CMK (cell line): Measurements from ENCODE around the gene KIRREL3.
A peak's percentile ranks its signal among the peaks of the same experiment; 100 is the strongest.

Experiments used
- DNase-seq: peaks from one replicate; pipeline ENCODE4 v3.0.0-alpha.2; 2010; ENCODE audit warnings: low read depth

The KIRREL3 gene

DNA sequence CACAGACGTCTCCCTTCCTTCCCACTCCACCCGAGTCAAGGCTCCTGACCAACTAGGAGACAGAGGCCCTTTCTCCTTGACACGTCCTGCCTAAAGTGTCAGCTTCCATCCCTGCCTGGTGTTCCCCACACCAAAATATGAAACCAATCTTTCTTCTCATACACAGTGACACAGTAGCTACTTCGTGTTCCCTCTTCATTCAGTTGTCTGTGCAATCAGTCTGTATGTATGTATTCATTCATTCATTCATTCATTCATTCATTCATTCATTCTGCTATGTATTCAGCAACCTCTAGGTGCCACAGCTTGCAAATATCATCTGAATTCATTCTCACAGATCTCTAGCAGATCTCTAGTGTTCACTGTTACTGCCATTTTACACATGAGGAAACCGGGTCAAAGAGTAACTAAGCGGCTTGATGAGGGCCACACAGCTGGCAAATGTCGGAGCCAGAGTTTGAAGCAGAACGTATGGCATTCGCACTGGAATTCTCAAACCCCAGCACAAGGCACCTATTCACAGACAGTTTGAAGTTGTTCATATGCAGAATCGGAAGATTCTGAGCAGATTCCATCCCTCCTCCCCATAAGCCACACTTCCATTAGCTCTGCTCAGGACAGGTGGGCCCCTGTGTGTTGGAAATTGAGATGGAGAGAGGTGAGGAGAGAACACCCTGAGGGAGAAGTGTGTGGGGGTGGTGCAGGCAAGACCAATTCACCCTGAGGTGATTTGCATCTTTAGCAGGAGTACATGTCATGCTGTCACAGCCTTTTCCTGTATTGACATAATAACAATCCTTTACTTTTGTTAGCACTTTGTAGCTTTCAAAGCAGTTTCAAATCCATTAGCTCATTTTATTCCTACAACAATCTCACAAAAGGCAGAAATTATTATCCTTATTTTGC lies 369.4 kb downstream of the KIRREL3 start:
- no peak for DNase-seq

DNA sequence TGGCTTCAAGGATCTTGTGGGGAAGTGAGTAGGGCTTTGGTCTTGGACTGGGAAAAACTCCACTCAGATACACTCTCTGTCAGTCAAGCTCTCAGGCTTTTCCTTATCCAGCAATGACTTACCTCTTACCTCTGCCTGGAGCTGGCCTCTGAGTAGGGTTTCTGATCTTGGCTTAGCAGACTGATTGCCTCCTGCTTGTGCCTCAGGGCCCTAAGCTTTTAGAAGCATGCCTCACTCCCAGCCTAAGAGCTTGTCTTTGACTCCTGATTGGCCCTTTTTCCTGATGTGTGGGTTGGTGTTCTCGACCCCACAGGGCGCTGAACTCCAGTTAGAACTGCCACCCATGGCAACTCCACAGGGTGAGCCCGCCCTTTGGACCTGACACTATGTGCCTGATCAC lies 370.1 kb downstream of the KIRREL3 start:
- DNase-seq: no peak

DNA sequence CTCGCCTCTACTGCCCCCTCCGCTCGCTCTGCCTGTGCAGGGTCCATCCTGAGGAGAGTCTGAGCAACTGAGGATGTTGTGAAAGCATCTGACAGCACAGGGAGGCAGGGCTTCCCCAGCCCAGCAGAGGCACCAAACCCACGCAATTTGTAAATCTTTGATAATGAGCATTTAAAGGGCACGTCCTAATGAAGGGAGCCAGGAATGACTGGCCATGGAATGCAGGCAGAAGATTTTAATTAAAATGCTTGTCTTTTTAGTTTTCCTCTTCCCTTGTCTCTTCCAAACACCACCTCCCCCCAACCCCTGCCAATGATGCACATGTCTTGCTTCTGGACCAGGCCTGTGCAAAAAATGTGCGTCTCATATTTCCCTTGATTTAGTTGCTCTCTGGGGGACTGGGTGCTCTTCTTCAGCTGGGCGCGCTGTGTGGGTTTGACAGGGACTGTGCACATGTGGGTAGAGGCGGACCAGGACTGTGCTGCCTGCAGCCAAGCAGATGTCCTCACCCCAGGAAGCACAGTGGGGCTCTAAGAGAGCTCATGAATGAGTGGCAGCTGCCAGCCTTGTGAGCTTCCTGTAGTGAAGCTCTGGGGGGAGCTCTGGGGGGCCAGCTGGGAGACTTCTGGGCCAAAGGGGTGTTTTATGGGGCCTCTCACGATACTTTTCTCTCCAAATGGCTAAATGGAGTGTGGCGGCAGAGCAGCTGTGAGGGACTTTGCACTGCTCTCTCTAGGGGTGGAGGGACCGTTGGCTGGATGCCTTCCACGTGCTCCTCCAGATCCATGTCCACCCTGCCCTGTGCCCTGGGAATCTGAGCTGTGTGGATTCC lies 371.6 kb downstream of the KIRREL3 start:
- DNase-seq: no peak

DNA sequence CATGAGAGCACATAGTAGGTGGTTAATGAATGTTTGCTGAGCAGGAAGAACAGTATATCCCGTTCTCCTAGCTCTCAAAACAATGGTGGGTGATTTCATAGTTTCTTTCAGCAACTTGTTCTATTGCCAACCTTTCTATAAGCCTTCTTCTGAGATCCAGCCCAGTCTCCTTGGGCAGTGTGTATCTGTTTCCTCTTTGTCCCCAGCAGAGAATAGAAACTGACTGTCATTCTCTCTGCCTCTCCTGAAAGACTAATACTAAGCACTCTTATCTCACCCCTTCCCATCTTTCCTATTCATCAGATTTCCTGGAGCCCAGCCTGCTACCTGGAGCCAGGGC lies 372.1 kb downstream of the KIRREL3 start:
- DNase-seq: no peak

DNA sequence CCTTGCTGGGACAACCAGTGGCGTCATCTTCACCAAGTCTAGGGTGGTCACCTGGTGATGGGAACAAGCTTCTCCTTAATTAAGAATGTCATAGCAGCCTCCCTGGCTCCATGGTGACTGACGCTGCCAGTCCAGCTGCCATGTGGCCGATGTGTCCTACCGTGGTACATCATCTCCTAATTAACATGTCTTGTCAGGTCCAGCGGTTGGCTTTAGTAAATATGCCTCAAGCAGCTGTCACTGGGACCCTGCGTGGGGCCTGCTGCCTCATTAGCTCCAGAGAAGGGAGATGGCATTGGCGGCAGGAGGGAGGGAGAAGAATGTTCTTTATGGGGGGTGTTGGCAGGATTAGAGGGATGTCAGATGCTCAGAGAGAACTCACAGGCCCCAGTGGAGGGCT lies 373.1 kb downstream of the KIRREL3 start:
- no peak for DNase-seq

DNA sequence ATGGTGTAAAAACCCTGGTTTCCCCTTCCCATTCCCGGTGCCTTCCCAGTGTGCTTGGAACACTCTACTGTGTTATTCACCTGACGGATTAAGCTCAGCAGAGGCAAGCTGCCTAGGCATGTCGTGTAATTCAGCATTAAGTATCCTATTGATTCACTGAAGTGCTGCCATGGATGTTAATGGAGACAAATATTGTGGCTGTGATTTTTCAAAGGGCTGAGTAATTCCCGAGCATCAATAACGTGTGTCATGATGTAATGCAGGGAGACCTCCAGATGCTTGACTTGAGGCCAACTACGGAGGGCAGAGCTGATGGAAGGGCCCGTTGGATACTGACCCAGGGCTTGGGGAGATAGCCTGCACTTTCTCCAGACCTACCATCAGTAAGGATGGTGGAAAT lies 376.1 kb downstream of the KIRREL3 start:
- DNase-seq: no peak

DNA sequence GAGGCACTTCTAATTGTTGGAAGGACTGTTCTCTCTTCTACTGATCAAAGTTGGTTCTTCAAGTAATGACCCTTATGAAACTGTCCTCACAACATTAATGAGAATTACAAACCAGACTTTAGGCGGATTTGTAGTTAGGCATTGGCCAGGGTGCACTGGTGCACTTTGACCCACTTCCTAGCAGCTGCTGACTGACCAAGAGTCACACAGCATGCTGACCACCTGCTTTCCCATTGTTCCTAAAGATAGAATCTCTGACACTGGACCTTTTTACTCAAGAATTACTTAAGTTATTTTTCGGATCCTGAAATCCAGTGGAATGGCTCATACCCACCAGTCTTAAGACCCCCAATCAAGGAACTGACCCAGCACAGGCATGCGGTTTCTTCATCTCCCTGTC lies 381.1 kb downstream of the KIRREL3 start:
- no peak for DNase-seq

DNA sequence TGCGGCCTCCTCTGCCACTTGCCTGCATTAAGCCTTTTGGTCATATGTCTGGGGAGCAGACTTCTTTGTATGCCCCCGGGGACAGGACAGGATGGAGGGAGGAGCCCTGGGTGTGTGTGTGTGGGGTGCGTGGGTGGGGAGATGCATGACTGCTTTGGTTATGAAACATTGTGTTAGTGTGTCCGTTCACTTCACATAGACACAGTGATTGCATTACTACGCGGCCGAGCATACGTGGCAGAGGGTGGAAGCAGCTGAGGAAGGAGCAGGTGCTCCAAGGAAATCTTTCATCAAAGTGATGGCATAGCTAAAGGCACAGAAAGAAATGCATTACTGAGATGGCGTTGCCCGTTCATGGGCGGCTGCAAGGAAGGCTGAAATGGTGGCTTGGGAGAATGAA lies 384.7 kb downstream of the KIRREL3 start:
- DNase-seq: no peak

DNA sequence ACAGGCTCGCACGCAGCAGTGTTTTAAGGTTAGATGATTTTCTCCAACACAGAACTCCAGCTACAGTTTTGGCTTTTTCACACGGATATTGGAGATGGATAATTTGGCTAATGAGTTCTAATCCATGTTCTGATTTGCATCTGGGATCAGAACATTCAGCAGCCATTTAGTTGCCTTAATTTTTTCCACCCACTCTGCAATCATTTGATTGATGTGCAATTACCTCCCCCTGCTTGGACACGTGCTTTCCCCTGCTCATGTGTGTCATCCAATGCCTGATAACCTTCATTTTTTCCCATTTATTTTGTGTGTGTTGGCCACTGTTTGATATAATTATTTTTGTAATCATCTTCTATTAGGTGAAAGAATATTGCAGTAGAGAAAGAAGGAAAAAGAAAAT lies 387.3 kb downstream of the KIRREL3 start:
- DNase-seq: no peak

DNA sequence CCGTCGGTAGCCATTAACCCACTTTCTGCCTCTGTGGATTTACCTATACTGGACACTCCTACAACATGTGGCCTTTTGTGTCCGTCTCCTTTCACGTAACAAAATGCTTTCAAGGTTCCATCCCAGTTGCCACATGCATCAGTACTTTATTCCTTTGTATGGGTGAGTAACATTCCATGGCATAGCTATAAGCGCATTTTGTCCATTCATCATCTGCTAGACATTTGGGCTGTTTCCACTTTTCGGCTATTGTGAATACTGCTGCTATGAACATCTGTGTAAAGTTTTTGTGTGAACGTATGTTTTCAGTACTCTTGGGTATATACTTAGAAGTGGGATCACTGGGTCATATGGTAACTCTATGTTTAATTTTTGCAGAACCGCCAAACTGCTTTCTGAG lies 387.9 kb downstream of the KIRREL3 start:
- no peak for DNase-seq

DNA sequence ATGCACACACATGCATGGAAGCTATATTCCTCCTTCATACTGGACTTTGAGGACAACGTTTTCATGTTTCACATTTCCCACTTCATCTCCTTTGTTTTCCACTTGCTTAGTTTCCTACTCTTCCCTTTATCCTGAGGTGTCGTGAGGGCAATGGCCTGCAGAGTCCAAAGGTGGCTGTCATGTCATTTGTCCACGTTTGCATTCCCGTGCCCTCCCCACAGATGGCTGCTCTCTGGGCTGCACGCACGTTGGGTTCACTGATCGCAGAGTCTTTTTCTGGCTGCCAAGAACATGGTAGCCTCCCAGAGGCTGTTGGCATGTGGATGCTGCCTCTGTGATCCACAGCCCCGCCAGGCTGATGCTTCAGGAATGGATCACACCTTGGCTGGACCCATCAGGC lies 389.1 kb downstream of the KIRREL3 start:
- DNase-seq: no peak

DNA sequence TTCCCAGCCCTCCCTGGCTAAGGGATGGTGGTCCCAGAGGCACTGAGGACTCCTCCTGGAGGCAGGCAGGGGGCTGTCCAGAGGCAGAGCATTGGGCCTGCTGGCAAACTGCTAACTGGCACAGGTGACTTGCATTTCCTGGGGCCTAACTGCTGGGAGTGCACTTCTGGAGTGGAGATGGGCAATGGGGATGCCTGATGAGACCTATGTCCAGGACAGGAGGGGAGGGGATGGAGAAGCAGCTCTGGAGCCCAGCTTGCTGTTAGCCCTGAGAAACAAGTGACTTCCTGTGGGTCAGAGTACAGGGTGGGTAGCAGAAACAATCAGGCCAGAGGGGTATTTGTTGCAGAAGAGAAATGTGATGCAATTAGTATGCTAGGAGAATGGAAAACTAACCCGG lies 391.9 kb downstream of the KIRREL3 start:
- no peak for DNase-seq

DNA sequence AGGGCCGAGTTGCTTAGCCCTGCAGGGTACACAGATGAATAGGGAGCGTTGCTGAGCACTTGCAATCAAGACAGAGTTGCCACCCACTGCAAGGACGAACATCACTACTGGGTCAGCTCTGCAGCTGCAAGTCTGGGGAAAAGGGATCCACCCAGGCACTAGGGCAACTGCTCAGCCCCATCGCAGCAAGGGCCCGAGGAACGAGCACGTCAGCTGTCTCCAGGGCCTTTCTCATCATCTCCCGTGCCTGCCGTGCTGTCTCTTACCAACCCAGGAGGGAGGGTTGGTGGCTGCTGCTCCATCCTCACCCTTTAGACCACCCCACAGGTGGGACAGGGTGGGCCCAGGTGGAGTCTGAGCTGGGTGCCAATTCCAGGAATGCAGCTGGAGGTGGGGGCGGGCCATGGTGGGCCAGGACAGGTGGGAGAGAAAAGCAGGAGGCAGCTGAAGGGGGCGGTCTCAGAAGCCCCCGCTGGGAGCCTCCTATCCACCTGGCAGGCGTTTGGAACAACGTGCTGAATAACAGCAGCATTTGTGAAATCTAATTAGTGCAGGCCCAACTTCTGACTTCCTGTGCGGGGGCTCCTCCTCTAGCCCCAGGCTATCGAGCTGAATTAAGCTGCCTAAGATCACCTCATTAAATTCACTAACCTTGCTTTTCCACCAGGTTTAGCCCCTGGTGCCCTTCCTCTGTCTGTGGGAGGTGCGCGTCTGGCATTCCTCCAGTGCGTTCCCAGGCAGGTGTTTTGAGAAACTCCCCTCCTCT lies 392.6 kb downstream of the KIRREL3 start:
- no peak for DNase-seq

DNA sequence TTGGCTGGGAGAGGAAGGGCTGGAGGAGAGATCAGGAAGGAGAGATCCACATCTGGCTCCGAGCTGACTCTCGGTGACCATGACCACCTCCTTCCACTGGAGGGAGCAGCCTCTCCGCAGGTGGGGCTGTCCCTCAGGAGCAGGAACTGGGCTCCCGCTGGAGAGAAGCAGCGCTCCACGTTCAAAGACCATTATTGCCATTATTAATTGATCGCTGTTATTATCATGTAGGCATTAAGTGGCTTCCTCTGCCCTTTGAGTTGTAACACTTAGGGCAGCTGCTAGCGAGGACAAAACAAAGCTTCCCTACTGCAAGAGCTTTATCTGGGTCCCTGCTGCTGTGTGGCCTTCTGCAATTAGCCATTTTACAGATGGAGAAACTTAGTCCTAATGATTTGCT lies 393.2 kb downstream of the KIRREL3 start:
- peak; percentile 20 for DNase-seq

DNA sequence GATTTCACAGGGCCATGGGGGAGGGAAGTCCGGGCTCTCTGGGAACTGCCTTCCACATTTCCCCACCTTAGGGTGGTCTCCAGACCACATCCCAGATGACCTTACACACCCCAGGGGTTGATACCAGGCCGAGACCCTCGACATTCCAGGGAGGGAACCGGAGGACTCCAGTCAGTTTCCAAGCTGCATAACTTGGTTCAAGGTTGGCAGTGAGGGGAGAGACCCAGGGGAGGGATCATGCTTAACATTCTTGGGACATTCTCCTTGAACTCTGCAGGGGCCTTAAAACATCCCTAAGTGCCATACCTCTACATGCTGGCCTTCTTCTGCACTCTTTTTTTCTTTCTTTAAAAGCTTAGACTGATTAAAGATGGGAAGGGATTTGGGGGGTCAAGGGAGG lies 394.1 kb downstream of the KIRREL3 start:
- DNase-seq: no peak

DNA sequence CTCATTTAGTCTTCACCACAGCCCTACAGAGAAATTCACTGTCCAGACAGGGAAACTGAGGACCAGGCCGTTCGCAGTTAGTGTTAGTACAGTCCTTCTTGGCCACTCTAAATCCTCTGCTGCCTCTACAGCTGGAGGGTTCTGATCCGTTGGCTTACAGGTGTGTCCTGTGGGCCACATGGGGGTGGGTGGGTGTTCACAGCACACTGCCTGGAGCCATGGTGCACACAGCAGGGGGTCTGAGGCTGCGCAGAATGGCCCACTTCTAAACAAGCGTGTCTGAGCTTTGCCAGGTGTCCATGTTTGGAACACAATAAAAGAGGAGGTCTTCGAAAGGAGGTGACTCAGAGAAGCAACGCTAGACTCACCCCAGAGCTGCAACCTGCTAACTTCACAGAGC lies 396.1 kb downstream of the KIRREL3 start:
- DNase-seq: no peak

DNA sequence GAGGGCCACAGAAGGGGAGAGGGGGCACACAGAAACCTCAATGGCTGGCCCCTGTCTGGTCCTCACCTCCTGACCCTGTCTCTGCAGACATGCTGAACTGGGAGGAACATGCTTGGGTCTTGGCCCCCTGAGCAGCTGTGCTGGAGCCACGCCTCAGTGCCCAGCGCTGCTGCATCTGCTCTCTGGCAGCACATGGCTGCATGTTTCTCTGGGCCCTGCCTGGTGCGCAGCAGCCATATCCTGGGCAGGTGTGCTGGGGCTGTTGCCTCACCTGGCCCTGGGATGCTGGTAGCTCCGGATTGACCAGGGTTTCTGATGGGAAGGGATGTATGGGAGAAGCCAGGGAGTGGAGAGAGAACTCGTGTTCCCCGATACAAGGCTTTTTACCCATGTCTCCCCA lies 397.1 kb downstream of the KIRREL3 start:
- no peak for DNase-seq

DNA sequence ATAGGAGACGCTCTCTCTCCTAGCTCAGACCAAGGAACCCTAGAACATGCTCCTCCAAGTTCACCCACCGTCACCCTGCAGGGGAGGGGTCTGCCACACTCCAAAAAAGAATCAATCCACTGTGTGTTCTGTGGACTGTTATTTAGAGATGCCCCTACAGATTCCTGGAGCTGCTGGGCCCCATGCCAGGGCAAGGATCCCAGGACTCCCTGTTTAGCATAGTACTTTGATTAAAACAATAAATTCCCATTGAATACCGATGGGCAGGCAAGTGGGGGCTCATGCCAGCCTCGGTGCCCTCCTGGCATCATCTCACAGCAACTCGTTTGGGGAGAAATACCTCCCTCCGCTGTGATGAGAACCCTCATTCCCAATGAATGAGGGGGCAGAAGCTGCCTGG lies 397.6 kb downstream of the KIRREL3 start:
- no peak for DNase-seq

DNA sequence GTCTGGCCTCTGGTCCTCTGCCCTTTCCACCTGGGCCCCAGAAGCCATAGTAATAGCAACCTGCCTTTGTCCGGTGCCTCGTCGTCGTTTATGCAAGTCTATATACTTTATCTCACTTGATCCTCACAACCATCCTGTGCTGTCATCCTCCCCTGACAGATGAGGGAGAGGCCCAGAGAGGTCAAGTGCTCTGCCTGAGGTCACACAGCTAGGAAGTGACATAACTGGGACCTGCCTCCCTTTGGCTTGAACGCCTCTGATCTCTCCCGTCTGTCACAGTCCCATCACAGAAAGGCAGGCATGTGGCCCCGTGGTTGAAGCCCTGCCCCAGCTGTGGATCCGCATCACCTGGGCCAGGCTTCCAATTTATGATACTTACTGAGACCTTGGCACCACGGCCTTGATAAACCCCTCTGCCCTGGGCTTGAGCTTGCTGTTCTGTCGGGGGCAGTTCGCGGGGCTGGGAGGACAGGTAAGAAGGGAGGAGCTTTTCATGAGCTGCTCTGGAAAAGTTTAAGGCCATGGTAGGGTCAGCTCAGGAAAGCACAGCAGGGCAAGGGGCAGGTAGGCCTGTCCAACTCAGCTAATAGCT lies 398.1 kb downstream of the KIRREL3 start:
- DNase-seq: no peak

DNA sequence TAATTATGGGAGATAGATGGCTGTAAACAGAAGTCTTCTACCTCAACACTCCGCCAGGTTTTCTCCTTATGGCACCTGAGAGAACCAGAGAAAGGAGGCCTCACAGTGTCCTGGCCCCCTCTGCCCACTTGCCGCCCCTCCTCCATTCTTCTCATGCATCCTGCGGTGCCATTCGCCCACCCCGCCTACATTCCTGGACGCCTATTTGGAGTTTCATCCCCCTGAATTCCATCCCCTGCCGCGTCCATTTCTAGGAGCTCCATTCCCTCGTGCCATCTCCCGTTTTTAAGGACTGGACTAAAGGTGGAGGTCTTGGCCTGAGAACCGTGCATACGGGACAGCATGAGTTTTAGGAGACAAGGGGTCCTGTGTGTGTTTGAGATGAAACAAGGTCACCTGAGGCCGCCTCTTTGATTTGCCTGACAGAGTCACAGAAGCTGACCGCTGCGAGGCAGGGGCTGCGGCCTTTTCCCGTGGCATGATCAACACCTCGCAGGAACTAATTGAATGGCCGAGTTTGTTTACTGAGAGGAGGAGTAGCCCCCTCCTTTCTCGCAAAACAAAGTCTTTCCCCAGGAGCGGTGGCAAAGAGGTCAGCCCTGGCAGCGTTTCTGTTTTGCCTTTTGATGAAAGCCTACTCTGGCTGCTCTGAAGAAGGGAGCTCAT lies 398.9 kb downstream of the KIRREL3 start:
- no peak for DNase-seq

DNA sequence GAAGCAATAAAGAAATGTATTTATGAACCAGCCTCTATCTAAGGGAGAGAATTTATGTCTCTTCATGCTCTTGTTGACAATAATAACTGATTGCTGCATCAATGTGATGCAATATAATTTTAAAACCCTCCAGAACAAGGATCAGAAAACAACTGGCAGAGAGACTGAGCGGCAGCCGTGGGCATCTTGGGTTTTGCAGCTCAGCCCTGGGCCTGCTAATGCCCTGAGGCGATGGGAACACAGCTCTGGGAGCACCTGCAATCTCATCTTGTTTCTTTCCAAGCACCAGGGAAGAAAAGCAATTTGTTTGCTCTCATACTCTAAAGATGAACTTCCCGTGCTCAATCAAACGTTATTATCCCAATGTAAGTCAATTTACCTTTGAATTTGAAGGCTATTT lies 399.4 kb downstream of the KIRREL3 start:
- DNase-seq: no peak
